Mesendoderm (in vitro differentiated cells): ENCODE results near the gene PISD.
A peak's percentile ranks its signal among the peaks of the same experiment; 100 is the strongest.

Source experiments
- DNase-seq: peaks from one replicate; pipeline ENCODE4 v3.0.0; 2013
- H2AK5ac ChIP-seq: 2 replicates; pipeline ENCODE4 v1.6.1; 2013; ENCODE audit warnings: low read length, inconsistent platforms
- H2BK120ac ChIP-seq: 2 replicates; pipeline ENCODE4 v1.6.1; 2013; ENCODE audit warnings: low read depth, mild to moderate bottlenecking, low read length, moderate library complexity, mixed read lengths
- H2BK15ac ChIP-seq: replicated peaks from 2 replicates; pipeline ENCODE4 v1.6.1; 2013; ENCODE audit warnings: low read depth, mild to moderate bottlenecking, moderate library complexity
- H2BK5ac ChIP-seq: 2 replicates; pipeline ENCODE4 v1.6.1; 2013; ENCODE audit warnings: low read length, inconsistent platforms
- H3K18ac ChIP-seq: 2 replicates; pipeline ENCODE4 v1.6.1; 2013; ENCODE audit warnings: mild to moderate bottlenecking, low read length, mixed read lengths
- H3K23ac ChIP-seq: one replicate; pipeline ENCODE4 v1.6.1; 2013; ENCODE audit warnings: low read length
- H3K27ac ChIP-seq: 2 replicates; pipeline ENCODE4 v1.5.1; 2013; ENCODE audit warnings: low read depth, mild to moderate bottlenecking, inconsistent platforms, low read length, moderate library complexity
- H3K27me3 ChIP-seq: 2 replicates; pipeline ENCODE4 v1.6.1; 2013; ENCODE audit warnings: low read length, control low read depth, mild to moderate bottlenecking, inconsistent platforms; ENCODE audit not compliant: insufficient read depth, poor library complexity
- H3K36me3 ChIP-seq: 2 replicates; pipeline ENCODE4 v1.6.1; 2013; ENCODE audit warnings: low read length, inconsistent platforms; ENCODE audit not compliant: control insufficient read depth, insufficient read depth
- H3K4ac ChIP-seq: one replicate; pipeline ENCODE4 v1.6.1; 2013; ENCODE audit warnings: low read depth, mild to moderate bottlenecking, low read length, moderate library complexity
- H3K4me1 ChIP-seq: 2 replicates; pipeline ENCODE4 v1.6.1; 2013; ENCODE audit warnings: low read depth, low read length, inconsistent platforms; ENCODE audit not compliant: control insufficient read depth
- H3K4me2 ChIP-seq: 2 replicates; pipeline ENCODE4 v1.6.1; 2013; ENCODE audit warnings: low read length
- H3K4me3 ChIP-seq: 2 replicates; pipeline ENCODE4 v1.5.1; 2013; ENCODE audit warnings: mild to moderate bottlenecking, low read length
- H3K56ac ChIP-seq: one replicate; pipeline ENCODE4 v1.6.1; 2013; ENCODE audit warnings: low read length
- H3K79me1 ChIP-seq: 2 replicates; pipeline ENCODE4 v1.6.1; 2013; ENCODE audit warnings: low read length, inconsistent platforms
- H3K79me2 ChIP-seq: 2 replicates; pipeline ENCODE4 v1.6.1; 2013; ENCODE audit warnings: mild to moderate bottlenecking, low read length; ENCODE audit not compliant: control insufficient read depth, insufficient read depth
- H3K9ac ChIP-seq: 2 replicates; pipeline ENCODE4 v1.6.1; 2013; ENCODE audit warnings: low read length, inconsistent platforms
- H4K5ac ChIP-seq: one replicate; pipeline ENCODE4 v1.6.1; 2013; ENCODE audit warnings: low read length
- H4K8ac ChIP-seq: one replicate; pipeline ENCODE4 v1.6.1; 2013; ENCODE audit warnings: low read depth, mild to moderate bottlenecking, control low read depth, low read length, moderate library complexity
- WGBS: extraction: QIAGEN DNeasy Blood & Tissue Kit; methylation state at CpG from one replicate; pipeline ENCODE4 v1.1.7; 2013; ENCODE audit warnings: low lambda C conversion rate, missing lambda C conversion rate; ENCODE audit not compliant: insufficient coverage; ENCODE audit errors: extremely low coverage; 5-methylcytosine and 5-hydroxymethylcytosine counted together

PISD gene

DNA sequence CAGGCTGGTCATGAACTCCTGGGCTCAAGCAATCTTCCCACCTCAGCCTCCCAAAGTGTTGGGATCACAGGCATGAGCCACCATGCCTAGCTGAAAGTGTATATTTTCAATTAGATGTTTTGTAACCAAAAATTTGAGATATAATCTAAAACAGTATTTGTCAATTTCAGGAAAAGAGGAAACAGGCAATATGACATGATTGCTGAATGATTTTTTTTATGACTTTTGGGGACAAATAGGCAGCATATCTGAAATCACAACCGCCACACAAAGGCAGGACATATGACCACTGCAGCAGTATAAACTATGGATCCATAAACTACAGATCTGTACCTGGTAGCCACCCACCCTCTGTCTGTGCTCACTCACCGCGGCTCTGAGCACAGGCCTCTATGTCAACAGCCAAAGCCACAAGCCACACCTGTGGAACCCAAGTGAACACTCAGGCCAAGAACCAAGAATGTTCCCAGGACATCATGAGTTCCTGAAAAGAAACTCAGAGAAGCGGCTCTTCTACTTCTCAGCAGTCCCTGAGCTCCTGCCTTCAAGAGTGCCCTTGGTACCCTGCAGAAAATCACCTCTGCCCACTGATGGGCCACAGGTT is 22.5 kb downstream of the PISD start:
- Histone ChIP-seq H3K56ac (no peak overlapping the region), H3K27ac (no peak overlapping the region), H3K27me3 (no peaks in the 10 kb centered on the region), H3K23ac (no peak overlapping the region), H3K36me3 (no peaks in the 10 kb centered on the region), H2AK5ac (no peak overlapping the region), H2BK5ac (no peak overlapping the region), H3K4ac (no peak overlapping the region), H3K4me2 (no peak overlapping the region), H2BK15ac (no peak overlapping the region), H3K18ac (no peak overlapping the region), H3K9ac (no peak overlapping the region), H3K79me1 (peaks cover 4% of the 10 kb centered on the region), H3K4me1 (no peaks in the 10 kb centered on the region), H3K4me3 (no peak overlapping the region), H4K8ac (no peak overlapping the region), H2BK120ac (no peak overlapping the region), H3K79me2 (peaks cover 4% of the 10 kb centered on the region), H4K5ac (no peak overlapping the region)
- no CpG with 5 or more reads among the region's 4 CpGs for WGBS
- DNase-seq = no peak

DNA sequence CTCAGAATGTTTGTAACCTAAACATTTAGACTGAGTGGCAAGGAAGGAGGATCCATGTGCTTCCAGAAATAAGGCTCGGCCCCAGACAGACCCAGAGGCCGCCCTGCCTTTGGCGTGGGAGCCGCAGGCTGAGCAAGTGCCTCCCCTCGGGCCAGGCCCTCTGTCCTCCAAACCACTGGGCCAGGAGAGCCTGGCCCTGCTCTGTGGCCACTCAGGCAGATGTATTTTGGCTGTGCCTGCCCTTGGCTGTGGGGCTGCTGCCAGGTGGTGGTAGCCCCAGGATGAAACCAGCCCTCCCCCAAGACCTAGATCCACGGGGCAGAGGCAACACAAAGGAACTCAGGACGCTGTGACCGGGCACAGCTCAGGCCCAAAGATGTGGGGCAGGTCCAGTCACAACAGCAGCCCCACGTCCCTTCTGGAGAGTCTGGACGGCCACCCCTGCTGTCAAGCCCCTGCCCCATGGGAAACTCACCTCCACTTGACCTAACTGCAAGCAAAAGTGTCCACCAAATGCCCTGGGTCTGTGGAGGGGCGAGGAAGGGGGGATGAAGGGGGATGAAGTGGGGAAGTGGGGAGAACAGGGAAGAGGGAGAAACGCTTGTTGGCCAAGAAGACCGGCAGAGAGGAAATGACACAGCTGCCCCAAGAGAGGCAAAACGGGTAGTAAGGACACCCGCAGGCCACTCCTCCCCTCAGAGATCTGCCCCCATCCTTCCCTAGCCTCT is 24.0 kb downstream of the PISD start:
- Histone ChIP-seq H3K9ac (no peak overlapping the region), H4K5ac (no peak overlapping the region), H3K56ac (no peak overlapping the region), H2BK15ac (no peak overlapping the region), H3K4ac (no peak overlapping the region), H3K4me2 (no peak overlapping the region), H4K8ac (no peak overlapping the region), H3K18ac (no peak overlapping the region), H3K4me3 (no peak overlapping the region), H3K79me2 (peaks cover 4% of the 10 kb centered on the region), H2AK5ac (no peak overlapping the region), H3K36me3 (no peaks in the 10 kb centered on the region), H2BK120ac (no peak overlapping the region), H3K23ac (no peak overlapping the region), H3K4me1 (no peaks in the 10 kb centered on the region), H3K27ac (no peak overlapping the region), H3K79me1 (peaks cover 6% of the 10 kb centered on the region), H3K27me3 (no peaks in the 10 kb centered on the region), H2BK5ac (no peak overlapping the region)
- WGBS = no CpG with 5 or more reads among the region's 15 CpGs
- no peak for DNase-seq

DNA sequence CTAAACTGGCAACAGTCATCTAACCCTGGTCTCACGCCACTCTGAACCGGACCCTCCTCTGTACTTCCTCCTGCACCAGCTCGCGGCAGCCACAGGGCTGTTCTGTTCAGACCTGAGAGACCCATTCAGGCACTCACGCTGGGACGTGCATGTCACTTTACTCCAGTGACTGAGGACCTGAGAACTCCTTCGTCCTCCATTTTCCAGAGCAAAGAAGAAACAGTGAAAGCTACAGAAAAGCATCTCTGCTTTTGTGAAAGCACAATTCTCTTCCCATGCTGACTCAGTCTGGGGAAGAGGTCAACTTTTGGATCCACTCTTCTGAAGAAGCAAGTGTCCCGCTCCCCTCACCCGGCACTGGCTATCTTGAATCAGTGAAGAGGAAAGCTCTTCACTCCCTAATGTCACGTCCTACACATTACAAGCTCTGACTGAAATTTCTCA is 24.5 kb downstream of the PISD start:
- no peak overlapping the region for H3K4me2 ChIP-seq
- no peaks in the 10 kb centered on the region for H3K36me3 ChIP-seq
- no peak overlapping the region for H3K4ac ChIP-seq
- peaks cover 9% of the 10 kb centered on the region for H3K79me1 ChIP-seq
- H4K8ac ChIP-seq = no peak overlapping the region
- no peak overlapping the region for H2BK15ac ChIP-seq
- H3K27ac ChIP-seq = no peak overlapping the region
- WGBS = no CpG with 5 or more reads among the region's 10 CpGs
- no peak overlapping the region for H2BK120ac ChIP-seq
- no peak overlapping the region for H2AK5ac ChIP-seq
- no peak overlapping the region for H3K4me3 ChIP-seq
- DNase-seq = no peak
- peaks cover 4% of the 10 kb centered on the region for H3K79me2 ChIP-seq
- H2BK5ac ChIP-seq = no peak overlapping the region
- H3K56ac ChIP-seq = no peak overlapping the region
- H3K27me3 ChIP-seq = no peaks in the 10 kb centered on the region
- no peak overlapping the region for H3K9ac ChIP-seq
- no peaks in the 10 kb centered on the region for H3K4me1 ChIP-seq
- no peak overlapping the region for H4K5ac ChIP-seq
- no peak overlapping the region for H3K23ac ChIP-seq
- no peak overlapping the region for H3K18ac ChIP-seq

- no peak overlapping the region for H3K4me3 ChIP-seq
- no peak overlapping the region for H3K4ac ChIP-seq
- no peak overlapping the region for H2BK15ac ChIP-seq
- H3K18ac ChIP-seq = no peak overlapping the region
- no peak for DNase-seq
- H2BK120ac ChIP-seq = no peak overlapping the region
- no peak overlapping the region for H3K9ac ChIP-seq
- no peaks in the 10 kb centered on the region for H3K4me1 ChIP-seq
- H3K79me1 ChIP-seq = peaks cover 9% of the 10 kb centered on the region
- H3K4me2 ChIP-seq = no peak overlapping the region
- no peak overlapping the region for H4K8ac ChIP-seq
- H3K23ac ChIP-seq = no peak overlapping the region
- no peak overlapping the region for H2AK5ac ChIP-seq
- no peaks in the 10 kb centered on the region for H3K36me3 ChIP-seq
- H2BK5ac ChIP-seq = no peak overlapping the region
- no peak overlapping the region for H4K5ac ChIP-seq
- H3K79me2 ChIP-seq = peaks cover 3% of the 10 kb centered on the region
- no peak overlapping the region for H3K27ac ChIP-seq
- no CpG with 5 or more reads among the region's 13 CpGs for WGBS
- no peaks in the 10 kb centered on the region for H3K27me3 ChIP-seq
- no peak overlapping the region for H3K56ac ChIP-seq
Observed at GRCh38 chr22:31635638-31636306, 26.2 kb downstream of the PISD start.

- Histone ChIP-seq H2AK5ac (no peak overlapping the region), H3K27ac (no peak overlapping the region), H2BK5ac (no peak overlapping the region), H2BK120ac (no peak overlapping the region), H2BK15ac (no peak overlapping the region), H4K8ac (no peak overlapping the region), H3K79me1 (peaks cover 33% of the 10 kb centered on the region), H3K4me3 (no peak overlapping the region), H3K36me3 (peaks cover 2% of the 10 kb centered on the region), H4K5ac (no peak overlapping the region), H3K56ac (peak overlapping the region; percentile 79), H3K4ac (no peak overlapping the region), H3K23ac (no peak overlapping the region), H3K18ac (no peak overlapping the region), H3K4me1 (no peaks in the 10 kb centered on the region), H3K9ac (peak overlapping the region; percentile 62), H3K4me2 (peak overlapping the region; percentile 57), H3K79me2 (peaks cover 34% of the 10 kb centered on the region), H3K27me3 (no peaks in the 10 kb centered on the region)
- no CpG with 5 or more reads among the region's 9 CpGs for WGBS
- no peak for DNase-seq
Observed at GRCh38 chr22:31631436-31631835, 30.6 kb downstream of the PISD start.
